GM12874 (cell line): ENCODE measurements around the gene METTL23.

Experiments used
- CTCF ChIP-seq: IDR thresholded peaks from 2 replicates; pipeline ENCODE4 v1.5.1; 2011; ENCODE audit warnings: low read depth, mild to moderate bottlenecking, control low read depth, low read length, moderate library complexity; ENCODE audit not compliant: insufficient read depth

Gene METTL23

DNA sequence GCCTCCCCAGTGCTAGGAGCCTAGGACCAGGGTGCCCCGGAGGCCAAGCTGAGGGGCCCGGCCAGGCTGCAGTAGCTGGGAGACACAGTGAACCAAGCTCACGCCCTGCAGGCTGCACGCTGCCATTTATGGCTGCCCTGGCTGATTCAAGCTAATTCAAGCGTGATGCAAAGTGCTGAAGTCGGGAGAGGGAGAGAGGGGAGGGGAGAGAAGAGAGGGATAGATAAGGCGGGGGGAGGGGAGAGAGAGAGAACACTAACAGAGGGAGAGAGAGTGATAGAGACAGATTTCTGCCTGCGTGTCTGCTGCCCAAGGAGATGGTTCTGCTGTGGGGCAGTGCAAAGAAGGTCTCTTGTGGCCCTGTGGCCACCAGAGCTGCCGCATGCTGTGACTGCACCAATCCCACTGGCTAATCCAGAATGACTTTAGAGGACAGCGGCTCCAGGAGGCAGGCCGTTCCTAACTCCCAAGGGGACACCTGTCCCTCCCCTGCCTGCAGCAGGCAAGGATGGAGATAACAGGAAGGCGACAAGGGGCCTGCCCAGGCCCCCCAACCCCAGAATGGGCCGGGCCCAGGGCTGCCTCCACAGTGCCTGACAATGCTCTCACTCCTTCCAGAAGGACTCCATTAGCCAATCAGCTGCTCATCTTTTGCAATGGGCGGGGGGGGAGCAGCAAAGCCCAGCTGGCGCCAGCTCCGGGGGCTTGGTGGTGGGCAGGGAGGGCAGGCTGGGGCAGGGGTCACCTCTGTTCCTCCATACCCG lies 28.8 kb upstream of the METTL23 start:
- TF ChIP-seq CTCF = no peak

DNA sequence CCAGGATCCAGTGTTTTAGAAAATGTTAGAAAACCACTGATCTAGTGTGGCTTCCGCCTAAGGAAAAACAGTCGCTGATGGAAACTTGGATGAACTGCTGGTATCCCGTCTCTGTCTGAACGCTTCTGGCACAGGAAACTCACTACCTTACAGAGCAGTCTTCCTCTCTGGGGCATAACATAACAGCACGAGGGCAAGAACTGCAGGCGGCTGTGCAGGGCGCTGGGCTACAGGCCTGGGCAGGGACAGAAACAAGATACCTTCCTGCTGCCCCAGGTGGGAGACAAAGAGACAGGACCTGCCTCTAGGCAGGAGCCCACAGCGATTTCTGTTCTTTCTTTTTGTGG lies 26.4 kb upstream of the METTL23 start:
- no peak for TF ChIP-seq CTCF

- no peak for TF ChIP-seq CTCF
These were observed 25.8 kb upstream of the METTL23 start for GRCh38 chr17:76700617-76701470.

DNA sequence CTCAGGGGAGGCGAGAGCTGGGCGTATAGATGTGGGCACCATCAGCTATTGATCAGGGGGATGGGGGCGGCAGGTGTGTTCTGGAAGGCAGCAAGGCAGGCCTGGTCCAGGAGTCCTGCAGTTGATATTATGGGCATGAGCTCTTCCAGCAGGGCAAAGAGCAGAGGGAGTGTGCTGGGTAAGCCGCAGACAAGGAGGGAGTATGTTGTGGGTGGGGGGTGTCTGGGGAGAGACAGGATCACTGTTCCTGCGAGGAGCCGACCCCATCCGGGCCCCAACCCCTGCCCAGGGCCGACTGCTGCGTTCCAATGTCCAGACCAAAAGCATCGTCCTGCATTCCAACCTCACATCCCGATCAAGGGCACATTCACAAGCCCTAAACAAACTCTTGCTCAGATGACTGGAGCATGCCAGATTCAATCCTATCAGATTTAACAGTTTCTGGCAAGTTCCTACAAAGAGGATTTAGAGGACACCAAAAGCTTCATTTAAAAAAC lies 25.1 kb upstream of the METTL23 start:
- TF ChIP-seq CTCF = no peak

GRCh38 chr17:76702076-76702475 lies 24.6 kb upstream of the METTL23 start:
- no peak for TF ChIP-seq CTCF

DNA sequence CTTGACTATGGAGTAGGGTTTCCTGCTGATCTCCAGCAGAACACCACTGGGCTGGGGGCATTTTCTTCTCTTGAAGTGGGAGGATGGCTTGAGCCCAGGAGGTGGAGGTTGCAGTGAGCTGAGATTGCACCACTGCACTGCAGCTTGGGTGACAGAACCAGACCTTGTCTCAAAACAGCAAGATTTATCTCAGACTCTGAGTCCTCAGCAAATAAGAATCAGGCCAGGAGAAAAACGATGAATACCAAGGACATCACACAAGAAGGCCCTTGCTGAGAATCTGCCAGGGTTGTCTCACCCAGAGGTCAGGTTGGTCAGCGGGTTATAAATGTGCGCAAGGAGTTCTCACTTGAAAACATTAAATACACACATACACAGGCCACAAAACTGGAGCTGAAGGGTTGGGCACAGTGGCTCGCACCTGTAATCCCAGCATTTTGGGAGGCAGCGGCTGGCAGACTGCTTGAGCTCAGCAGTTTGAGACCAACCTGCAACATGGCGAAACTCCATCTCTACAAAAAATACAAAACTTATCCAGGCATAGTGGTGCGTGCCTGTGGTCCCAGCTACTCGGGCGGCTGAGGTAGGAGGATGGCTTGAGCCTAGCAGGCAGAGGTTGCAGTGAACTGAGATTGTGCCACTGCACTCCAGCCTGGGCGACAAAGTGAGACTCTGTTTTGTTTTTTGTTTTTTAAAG lies 23.6 kb upstream of the METTL23 start:
- TF ChIP-seq CTCF = no peak

DNA sequence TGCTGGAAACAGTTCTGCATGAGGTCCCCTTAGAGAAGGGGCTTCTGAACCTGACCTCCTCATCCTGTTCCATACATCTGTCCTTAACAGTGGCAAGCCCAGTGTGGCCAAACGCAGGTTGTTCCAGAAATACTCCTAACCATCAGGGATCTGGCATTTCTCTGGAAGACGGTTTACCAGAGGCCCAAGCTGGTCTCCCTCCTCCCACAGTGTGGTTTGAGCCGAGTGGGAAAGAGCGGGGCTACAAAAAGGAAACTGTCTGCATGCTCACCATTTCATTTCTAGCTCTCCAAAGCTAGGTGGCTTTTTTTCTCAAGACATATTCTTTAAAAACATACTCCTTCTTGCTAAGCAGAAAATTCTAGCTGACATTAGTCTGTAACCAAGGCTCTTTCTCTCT lies 21.8 kb upstream of the METTL23 start:
- TF ChIP-seq CTCF = no peak
